Adrenal gland (tissue), 5 donors: ENCODE results near the gene MRPS10.

Experiments
- POLR2A ChIP-seq, 2 donors: fragments of 450-650 bp; IDR thresholded peaks; one replicate each; pipeline ENCODE4 v1.6.1; 2017; ENCODE audit warnings: antibody characterized with exemption in 2 of 2, mild to moderate bottlenecking in 2 of 2, moderate library complexity in 1 of 2
- TF ChIP-seq, protein P1 (sequence below), 6 experiments: fragments of 450-650 bp in 4 of 6; fragments of 200-600 bp in 2 of 6; sonication (generic) in 1 of 6; IDR thresholded peaks; 1 replicate in 5 of 6; 2 replicates in 1 of 6; pipeline versions ENCODE4 v1.5.1 to v1.8.0; 2016 to 2021; ENCODE audit warnings: antibody characterized with exemption in 6 of 6, mild to moderate bottlenecking in 2 of 6, moderate library complexity in 1 of 6
- donor health status: DM: no; HTN: no; CAD: no.

DNA sequence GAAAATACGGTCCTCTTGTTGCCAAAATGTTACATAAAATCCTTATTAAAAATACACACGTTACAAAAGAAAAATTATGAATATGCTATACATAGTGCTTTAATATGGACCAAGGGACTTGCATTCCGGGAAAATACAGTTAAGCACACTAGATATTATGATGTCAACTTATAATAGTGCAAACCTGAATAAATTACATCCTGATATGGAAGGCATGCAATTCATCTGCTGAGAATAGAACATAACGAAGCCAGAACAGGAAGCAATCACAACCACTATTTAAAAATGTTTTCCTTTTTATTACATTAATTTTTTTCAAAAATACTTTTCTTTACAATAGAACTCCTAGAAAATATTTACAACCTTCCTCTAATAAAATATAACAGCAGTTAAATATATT is 7.8 kb upstream of the MRPS10 start:
- TF ChIP-seq, protein P1, sequence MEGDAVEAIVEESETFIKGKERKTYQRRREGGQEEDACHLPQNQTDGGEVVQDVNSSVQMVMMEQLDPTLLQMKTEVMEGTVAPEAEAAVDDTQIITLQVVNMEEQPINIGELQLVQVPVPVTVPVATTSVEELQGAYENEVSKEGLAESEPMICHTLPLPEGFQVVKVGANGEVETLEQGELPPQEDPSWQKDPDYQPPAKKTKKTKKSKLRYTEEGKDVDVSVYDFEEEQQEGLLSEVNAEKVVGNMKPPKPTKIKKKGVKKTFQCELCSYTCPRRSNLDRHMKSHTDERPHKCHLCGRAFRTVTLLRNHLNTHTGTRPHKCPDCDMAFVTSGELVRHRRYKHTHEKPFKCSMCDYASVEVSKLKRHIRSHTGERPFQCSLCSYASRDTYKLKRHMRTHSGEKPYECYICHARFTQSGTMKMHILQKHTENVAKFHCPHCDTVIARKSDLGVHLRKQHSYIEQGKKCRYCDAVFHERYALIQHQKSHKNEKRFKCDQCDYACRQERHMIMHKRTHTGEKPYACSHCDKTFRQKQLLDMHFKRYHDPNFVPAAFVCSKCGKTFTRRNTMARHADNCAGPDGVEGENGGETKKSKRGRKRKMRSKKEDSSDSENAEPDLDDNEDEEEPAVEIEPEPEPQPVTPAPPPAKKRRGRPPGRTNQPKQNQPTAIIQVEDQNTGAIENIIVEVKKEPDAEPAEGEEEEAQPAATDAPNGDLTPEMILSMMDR (IDR thresholded peaks at IDR 0.05) = no peak
- TF ChIP-seq POLR2A (IDR thresholded peaks at IDR 0.05) = no peak
